Keratinocyte (primary cell): Measurements from ENCODE around the gene SPDL1.

ENCODE experiments used
- EZH2 ChIP-seq: IDR thresholded peaks from one replicate; pipeline ENCODE4 v1.6.1; 2012; ENCODE audit warnings: inconsistent platforms, mild to moderate bottlenecking, low read length, moderate library complexity
- TF ChIP-seq, protein P1 (sequence below), 3 experiments: IDR thresholded peaks in 1 of 3; conservative IDR thresholded peaks in 1 of 3; optimal IDR thresholded peaks in 1 of 3; 2 replicates in 2 of 3; 3 replicates in 1 of 3; pipeline versions ENCODE3 to v1.5.1; 2011; ENCODE audit warnings: low read length in 3 of 3, mild to moderate bottlenecking in 3 of 3, moderate library complexity in 2 of 3, control low read depth in 1 of 3, inconsistent platforms in 1 of 3; ENCODE audit not compliant: insufficient read depth in 2 of 3; ENCODE audit errors: extremely low read depth in 1 of 3

DNA sequence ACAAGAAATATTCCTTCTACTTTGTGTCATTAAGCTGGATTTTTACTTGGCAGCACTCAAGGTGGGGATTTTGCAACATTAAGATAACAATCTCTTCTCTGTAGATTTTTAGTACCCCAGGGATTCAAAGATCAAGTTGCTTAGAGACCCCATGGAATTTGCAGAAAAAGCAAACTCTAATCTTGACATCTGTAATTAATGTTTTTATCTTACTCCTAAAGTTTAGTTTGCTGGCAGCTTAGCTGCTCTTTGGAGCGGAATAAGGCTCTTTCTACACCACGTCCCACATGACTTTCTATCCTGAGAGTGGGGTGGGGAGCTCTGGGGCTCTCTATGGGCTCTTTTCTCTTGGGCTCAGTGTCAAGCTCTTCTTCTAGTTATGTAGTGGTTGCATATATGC is 21.7 kb upstream of the SPDL1 start:
- TF ChIP-seq, protein P1, sequence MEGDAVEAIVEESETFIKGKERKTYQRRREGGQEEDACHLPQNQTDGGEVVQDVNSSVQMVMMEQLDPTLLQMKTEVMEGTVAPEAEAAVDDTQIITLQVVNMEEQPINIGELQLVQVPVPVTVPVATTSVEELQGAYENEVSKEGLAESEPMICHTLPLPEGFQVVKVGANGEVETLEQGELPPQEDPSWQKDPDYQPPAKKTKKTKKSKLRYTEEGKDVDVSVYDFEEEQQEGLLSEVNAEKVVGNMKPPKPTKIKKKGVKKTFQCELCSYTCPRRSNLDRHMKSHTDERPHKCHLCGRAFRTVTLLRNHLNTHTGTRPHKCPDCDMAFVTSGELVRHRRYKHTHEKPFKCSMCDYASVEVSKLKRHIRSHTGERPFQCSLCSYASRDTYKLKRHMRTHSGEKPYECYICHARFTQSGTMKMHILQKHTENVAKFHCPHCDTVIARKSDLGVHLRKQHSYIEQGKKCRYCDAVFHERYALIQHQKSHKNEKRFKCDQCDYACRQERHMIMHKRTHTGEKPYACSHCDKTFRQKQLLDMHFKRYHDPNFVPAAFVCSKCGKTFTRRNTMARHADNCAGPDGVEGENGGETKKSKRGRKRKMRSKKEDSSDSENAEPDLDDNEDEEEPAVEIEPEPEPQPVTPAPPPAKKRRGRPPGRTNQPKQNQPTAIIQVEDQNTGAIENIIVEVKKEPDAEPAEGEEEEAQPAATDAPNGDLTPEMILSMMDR (optimal IDR thresholded peaks at IDR 0.05 in 1 of 3, IDR thresholded peaks at IDR 0.05 in 1 of 3, conservative IDR thresholded peaks at IDR 0.05 in 1 of 3; ENCODE audit: extremely low read depth in 1 of 3, insufficient read depth in 2 of 3, low read length in 3 of 3): no peak
- TF ChIP-seq EZH2: no peak
